Gastrocnemius medialis (tissue), 4 donors: Measurements from ENCODE around the gene PRR14L.

Experiments
- CTCF ChIP-seq, 5 experiments: fragments of 450-650 bp in 3 of 5; fragments of 200-600 bp in 2 of 5; sonication (generic) in 2 of 5; IDR thresholded peaks in 4 of 5; conservative IDR thresholded peaks in 1 of 5; 1 replicate in 4 of 5; 2 replicates in 1 of 5; pipeline ENCODE4 v1.5.1; 2016 to 2019; ENCODE audit warnings: antibody characterized with exemption in 5 of 5, mild to moderate bottlenecking in 3 of 5, moderate library complexity in 3 of 5
- POLR2A ChIP-seq, 2 donors: fragments of 450-650 bp; IDR thresholded peaks; one replicate each; pipeline ENCODE4 v1.6.1; 2017; ENCODE audit warnings: antibody characterized with exemption in 2 of 2, mild to moderate bottlenecking in 2 of 2, moderate library complexity in 2 of 2

DNA sequence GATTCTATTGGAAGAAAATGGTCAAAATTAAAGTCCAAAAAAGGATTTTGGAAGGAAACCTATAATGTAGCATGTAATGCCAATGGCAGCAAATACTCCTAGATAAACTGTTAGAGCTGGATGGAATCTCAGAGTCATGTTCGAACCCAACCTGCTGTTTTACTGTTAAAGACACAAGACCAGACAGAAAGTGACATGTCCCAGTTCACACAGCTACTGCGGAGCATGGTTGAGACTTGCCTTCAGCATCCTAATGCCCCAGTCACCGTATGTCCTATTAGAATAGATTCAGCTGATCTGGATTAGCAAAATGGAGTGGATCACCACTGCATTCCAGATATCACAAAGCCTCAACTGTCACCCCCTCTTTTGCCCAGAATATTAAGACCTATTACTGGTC is 102.9 kb downstream of the PRR14L start:
- no peak for TF ChIP-seq CTCF (IDR thresholded peaks at IDR 0.05 in 4 of 5, conservative IDR thresholded peaks at IDR 0.05 in 1 of 5)
- no peak for TF ChIP-seq POLR2A (IDR thresholded peaks at IDR 0.05)
